HepG2 (cell line): Measurements from ENCODE around the gene PEX12. TPM values are rescaled to one million over a fixed set of nuclear protein-coding genes. Genes with fewer than 3 reads are reported as not detected.

ENCODE experiments used
- ATAC-seq: fragments of 200-7000 bp; cut with Tn5 transposase; 3 replicates; pipeline ENCODE4 v1.9.1; 2020; ENCODE audit warnings: mild to moderate bottlenecking, moderate library complexity
- BruUV-seq: library from RNA; stranded (reverse); fragments of 400-500 nt; replicated peaks from 2 replicates; lab custom pipeline; 2021; lab: Mats Ljungman, UMichigan
- CTCF ChIA-PET: fragments of 300-600 bp; formaldehyde crosslinking; extraction: SDS; loops from one replicate; lab custom pipeline; 2021; ENCODE audit warnings: low total read pairs, inconsistent platforms, low intra/inter-chr PET ratio; lab: Yijun Ruan, JAX
- POLR2A ChIA-PET: fragments of 350-600 bp; sonication (Branson Sonifier 250); formaldehyde crosslinking; loops from one replicate; lab custom pipeline; 2020; ENCODE audit warnings: antibody characterized with exemption, inconsistent platforms; lab: Yijun Ruan, JAX
- DNase-seq: peaks from one replicate; pipeline ENCODE4 v3.0.0-alpha.2; 2015; ENCODE audit warnings: low spot score
- FAIRE-seq: peaks from 3 replicates; lab custom pipeline; 2011; peaks lifted over from hg19 to GRCh38; lab: Jason Lieb, UNC
- H2AFZ ChIP-seq: one replicate; pipeline ENCODE4 v1.6.1; 2011; ENCODE audit warnings: low read length, inconsistent platforms
- H3K27ac ChIP-seq: fragments of 300-600 bp; 3 replicates; pipeline ENCODE4 v1.8.0; 2011; ENCODE audit warnings: mixed run types, mild to moderate bottlenecking, mixed read lengths, low read length, inconsistent platforms; ENCODE audit not compliant: insufficient read depth; ENCODE audit errors: extremely low read length
- H3K27me3 ChIP-seq, 2 experiments: fragments of 200-600 bp in 1 of 2; 2 replicates in 1 of 2; 3 replicates in 1 of 2; pipeline versions ENCODE4 v1.6.0 to v1.8.0; 2011; ENCODE audit warnings: low read length in 2 of 2, mild to moderate bottlenecking in 2 of 2, moderate library complexity in 2 of 2, inconsistent platforms in 1 of 2; ENCODE audit not compliant: insufficient read depth in 2 of 2, control insufficient read depth in 1 of 2
- H3K36me3 ChIP-seq, 2 experiments: fragments of 200-600 bp in 1 of 2; replicated peaks in 1 of 2; 2 replicates in 1 of 2; 3 replicates in 1 of 2; pipeline versions ENCODE4 v1.5.1 to v1.8.0; 2011; ENCODE audit warnings: low read length in 2 of 2, inconsistent platforms in 1 of 2; ENCODE audit not compliant: insufficient read depth in 2 of 2, control insufficient read depth in 1 of 2
- H3K4me1 ChIP-seq: 2 replicates; pipeline ENCODE4 v1.5.1; 2012; ENCODE audit warnings: low read length, inconsistent platforms; ENCODE audit not compliant: insufficient read depth
- H3K4me2 ChIP-seq: 2 replicates; pipeline ENCODE4 v1.6.0; 2011; ENCODE audit warnings: low read depth, low read length, inconsistent platforms
- H3K4me3 ChIP-seq, 3 experiments: fragments of 200-600 bp in 1 of 3; sonication (generic), shearing (Covaris generic) in 1 of 3; replicated peaks in 1 of 3; 2 replicates each; pipeline ENCODE4 v1.5.1; 2011 to 2016; ENCODE audit warnings: low read length in 3 of 3, inconsistent platforms in 2 of 3, low read depth in 2 of 3, mild to moderate bottlenecking in 2 of 3, control low read depth in 1 of 3, mixed read lengths in 1 of 3; ENCODE audit not compliant: insufficient read depth in 1 of 3
- H3K79me2 ChIP-seq: one replicate; pipeline ENCODE4 v1.6.1; 2011; ENCODE audit warnings: low read length, inconsistent platforms; ENCODE audit not compliant: insufficient read depth
- H3K9ac ChIP-seq: 2 replicates; pipeline ENCODE4 v1.6.0; 2011; ENCODE audit warnings: mild to moderate bottlenecking, low read depth, low read length, inconsistent platforms; ENCODE audit not compliant: insufficient read depth
- H3K9me3 ChIP-seq: 2 replicates; pipeline ENCODE4 v1.5.1; 2012; ENCODE audit warnings: mild to moderate bottlenecking, low read length
- H4K20me1 ChIP-seq: 2 replicates; pipeline ENCODE4 v1.6.0; 2011; ENCODE audit warnings: inconsistent platforms, mild to moderate bottlenecking, low read length, moderate library complexity; ENCODE audit not compliant: insufficient read depth
- ATF7-NPFF ChIP-seq: sonication (generic); formaldehyde crosslinking; IDR thresholded peaks from 2 replicates; pipeline ENCODE4 v1.8.1; 2023; ENCODE audit warnings: mild to moderate bottlenecking, low read depth, missing genetic modification reagents, moderate library complexity
- BHLHE40 ChIP-seq: IDR thresholded peaks from 2 replicates; pipeline ENCODE4 v1.6.1; 2011; ENCODE audit warnings: low read length, improper control_type of control experiment
- CBX5 ChIP-seq: sonication (generic); formaldehyde crosslinking; IDR thresholded peaks from 2 replicates; pipeline ENCODE4 v1.4.0; 2020; ENCODE audit warnings: missing genetic modification reagents, borderline replicate concordance
- ZC3H4 ChIP-seq: sonication (generic); formaldehyde crosslinking; IDR thresholded peaks from 2 replicates; pipeline ENCODE4 v1.4.0; 2020; ENCODE audit warnings: missing genetic modification reagents, borderline replicate concordance
- ZNF383 ChIP-seq: sonication (generic); formaldehyde crosslinking; IDR thresholded peaks from 2 replicates; pipeline ENCODE4 v1.4.0; 2020; ENCODE audit warnings: missing genetic modification reagents, mild to moderate bottlenecking, borderline replicate concordance
- ZNF619 ChIP-seq: sonication (generic); formaldehyde crosslinking; IDR thresholded peaks from 2 replicates; pipeline ENCODE4 v1.4.0; 2020; ENCODE audit warnings: mild to moderate bottlenecking, missing genetic modification reagents
- WGBS: methylation state at CpG from one replicate; pipeline ENCODE4 v1.1.6; 2017; ENCODE audit warnings: low lambda C conversion rate; 5-methylcytosine and 5-hydroxymethylcytosine counted together
- in situ Hi-C: cut with HindIII; loops from 2 replicates; pipeline ENCODE4 v1.10.0; 2017; ENCODE audit warnings: low pct_unique_long_range_greater_than_20kb; ENCODE audit not compliant: extremely low pct_ligation_motif_present
- intact Hi-C: fragments of 100-400 bp; cut with micrococcal nuclease; formaldehyde crosslinking; loops from one replicate; pipeline ENCODE4 v1.10.0; 2022; ENCODE audit not compliant: unreplicated experiment
- polyA plus RNA-seq, 8 experiments: library from polyadenylated mRNA; depleted of rRNA in 3 of 8; stranded (reverse) in 7 of 8; unstranded in 1 of 8; fragments of >200 nt; fragmentation: Illumina TruSeq in 4 of 8; extraction: Trizol in 4 of 8; gene quantifications; 2 replicates each; pipeline versions ENCODE4 v1.2.1 to v1.2.3, GENCODE V29; 2011 to 2016; ENCODE audit warnings: low read depth in 4 of 8, missing spikeins in 1 of 8, mixed read lengths in 1 of 8; ENCODE audit not compliant: insufficient read depth in 1 of 8
- total RNA-seq, 5 experiments: library from RNA; depleted of rRNA; stranded (reverse); fragments of >200 nt; fragmentation: Illumina TruSeq; extraction: Trizol; gene quantifications; 2 replicates each; pipeline ENCODE4 v1.2.3, GENCODE V29; 2016; ENCODE audit warnings: low read depth in 1 of 5
- TF ChIP-seq, protein P1 (sequence below): sonication (generic); formaldehyde crosslinking; IDR thresholded peaks from 2 replicates; pipeline ENCODE4 v1.8.0; 2022; ENCODE audit warnings: mild to moderate bottlenecking, missing genetic modification reagents, moderate library complexity
- TF ChIP-seq, protein P2 (sequence below), 2 experiments: sonication (generic) in 1 of 2; formaldehyde crosslinking in 1 of 2; IDR thresholded peaks; 2 replicates each; pipeline versions ENCODE4 v1.4.0 to v1.6.1; 2016 to 2020; ENCODE audit warnings: borderline replicate concordance in 1 of 2, low read depth in 1 of 2, mild to moderate bottlenecking in 1 of 2, missing genetic modification reagents in 1 of 2

PEX12 gene
- total and polyA plus RNA-seq, 2 of the 13 experiments (the other 11 are each of a cell fraction or from before 2014, with no cell fraction given) = 5.1 to 11.9 TPM

DNA sequence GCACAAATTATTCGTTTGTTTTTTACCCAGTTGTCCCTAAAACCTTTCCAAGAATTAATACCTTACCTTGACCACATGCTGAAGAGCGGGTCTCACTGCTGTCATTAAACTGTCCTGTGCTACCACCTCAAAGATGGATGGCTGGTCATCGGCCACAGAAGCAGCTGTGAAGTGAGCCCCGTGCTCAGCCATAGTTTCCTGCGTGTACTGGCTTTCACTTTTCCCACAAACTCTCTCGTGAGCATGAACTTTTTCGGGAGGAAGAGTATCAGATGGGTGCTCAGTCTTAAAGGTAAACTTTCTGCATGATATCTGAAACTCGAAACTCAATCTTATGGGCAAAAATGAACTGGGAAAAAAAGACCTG is 558 bp downstream of the PEX12 start:
- POLR2A ChIA-PET = interaction anchor here (1.0 to 4.1 kb wide), 11 partner anchors 9 to 437 kb away, joined by 3 to 73 read pairs (median 4); partner anchors contain the start of genes AP2B1 and SLFN5
- CTCF ChIA-PET = no interaction called here

More for the DNA sequence above, 558 bp downstream of the PEX12 start:
- intact Hi-C loops (no loop called here), in situ Hi-C loops (no loop called here)
- Histone ChIP-seq H3K9me3 (no peaks in the 10 kb centered on the region), H3K27ac (peak overlapping the region; percentile 83), H3K4me3 (peak overlapping the region; percentile 84 to 89 (median 85)), H3K27me3 (no peaks in the 10 kb centered on the region; a peak in 1 of 5 replicates), H3K4me1 (peaks cover 25% of the 10 kb centered on the region), H4K20me1 (no peaks in the 10 kb centered on the region), H3K9ac (peak overlapping the region; percentile 86), H3K4me2 (peak overlapping the region; percentile 86), H2AFZ (no peak overlapping the region), H3K79me2 (peaks cover 7% of the 10 kb centered on the region), H3K36me3 (peaks cover 0 to 7% of the 10 kb centered on the region in 2 experiments; a peak in 1 of 5 replicates)
- BruUV-seq = TSS peak; percentile 90
- ATAC-seq = peak; percentile 27; the same call in 1 of the 3 replicates
- DNase-seq = no peak
- TF ChIP-seq ZC3H4 (CRISPR knock-in tag) (peak; percentile 72; the same call in 1 of the 2 replicates), ZNF383 (CRISPR knock-in tag) (no peak), BHLHE40 (no peak), ZNF619 (CRISPR knock-in tag) (no peak), ATF7-NPFF (CRISPR knock-in tag) (0 out of 2 replicates have a peak, but pooled peaks have one; percentile 37), CBX5 (CRISPR knock-in tag) (no peak)
- TF ChIP-seq, protein P1, sequence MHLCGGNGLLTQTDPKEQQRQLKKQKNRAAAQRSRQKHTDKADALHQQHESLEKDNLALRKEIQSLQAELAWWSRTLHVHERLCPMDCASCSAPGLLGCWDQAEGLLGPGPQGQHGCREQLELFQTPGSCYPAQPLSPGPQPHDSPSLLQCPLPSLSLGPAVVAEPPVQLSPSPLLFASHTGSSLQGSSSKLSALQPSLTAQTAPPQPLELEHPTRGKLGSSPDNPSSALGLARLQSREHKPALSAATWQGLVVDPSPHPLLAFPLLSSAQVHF (CRISPR knock-in tag) = 0 out of 2 replicates have a peak, but pooled peaks have one; percentile 23
- TF ChIP-seq, protein P2, sequence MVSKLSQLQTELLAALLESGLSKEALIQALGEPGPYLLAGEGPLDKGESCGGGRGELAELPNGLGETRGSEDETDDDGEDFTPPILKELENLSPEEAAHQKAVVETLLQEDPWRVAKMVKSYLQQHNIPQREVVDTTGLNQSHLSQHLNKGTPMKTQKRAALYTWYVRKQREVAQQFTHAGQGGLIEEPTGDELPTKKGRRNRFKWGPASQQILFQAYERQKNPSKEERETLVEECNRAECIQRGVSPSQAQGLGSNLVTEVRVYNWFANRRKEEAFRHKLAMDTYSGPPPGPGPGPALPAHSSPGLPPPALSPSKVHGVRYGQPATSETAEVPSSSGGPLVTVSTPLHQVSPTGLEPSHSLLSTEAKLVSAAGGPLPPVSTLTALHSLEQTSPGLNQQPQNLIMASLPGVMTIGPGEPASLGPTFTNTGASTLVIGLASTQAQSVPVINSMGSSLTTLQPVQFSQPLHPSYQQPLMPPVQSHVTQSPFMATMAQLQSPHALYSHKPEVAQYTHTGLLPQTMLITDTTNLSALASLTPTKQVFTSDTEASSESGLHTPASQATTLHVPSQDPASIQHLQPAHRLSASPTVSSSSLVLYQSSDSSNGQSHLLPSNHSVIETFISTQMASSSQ (IDR thresholded peaks at IDR 0.05; ENCODE audit: low read depth) = no peak
- TF ChIP-seq, protein P2 (CRISPR knock-in tag; IDR thresholded peaks at IDR 0.05; ENCODE audit: borderline replicate concordance) = no peak
- 13% methylated on average over 8 of the region's 8 CpGs for WGBS
- no peak for FAIRE-seq
